HG03521 (cell line): ENCODE data around the gene PHF21A.

Experiments used
- ATAC-seq: cut with Tn5 transposase; IDR thresholded peaks from one replicate; pipeline ENCODE4 v1.9.1; 2021; ENCODE audit warnings: mild to moderate bottlenecking, moderate library complexity; ENCODE audit not compliant: unreplicated experiment

The PHF21A gene

GRCh38 chr11:46075928-46076327 lies 45.3 kb downstream of the PHF21A start:
- ATAC-seq = no peak

- no peak for ATAC-seq
Measured at GRCh38 chr11:46075168-46075567, 46.1 kb downstream of the PHF21A start.

GRCh38 chr11:46073632-46074031 lies 47.6 kb downstream of the PHF21A start:
- ATAC-seq = no peak

GRCh38 chr11:46072172-46072964 lies 48.9 kb downstream of the PHF21A start:
- ATAC-seq = no peak

- no peak for ATAC-seq
Measured at GRCh38 chr11:46071091-46071490, 50.2 kb downstream of the PHF21A start.

GRCh38 chr11:46069595-46069994 lies 51.7 kb downstream of the PHF21A start:
- ATAC-seq = no peak

GRCh38 chr11:46066335-46066734 lies 54.9 kb downstream of the PHF21A start:
- no peak for ATAC-seq

- ATAC-seq = no peak
Measured at GRCh38 chr11:46065681-46066080, 55.6 kb downstream of the PHF21A start.

- no peak for ATAC-seq
Measured at GRCh38 chr11:46064221-46064620, 57.0 kb downstream of the PHF21A start.

GRCh38 chr11:46063138-46063537 lies 58.1 kb downstream of the PHF21A start:
- no peak for ATAC-seq

GRCh38 chr11:46060013-46060412 lies 61.2 kb downstream of the PHF21A start:
- ATAC-seq = no peak

GRCh38 chr11:46057489-46057888 lies 63.8 kb downstream of the PHF21A start:
- no peak for ATAC-seq

GRCh38 chr11:46055371-46055770 lies 65.9 kb downstream of the PHF21A start:
- no peak for ATAC-seq

- ATAC-seq = no peak
Measured at GRCh38 chr11:46051102-46051501, 70.2 kb downstream of the PHF21A start.

GRCh38 chr11:46050662-46051061 lies 70.6 kb downstream of the PHF21A start:
- ATAC-seq = no peak

- no peak for ATAC-seq
Measured at GRCh38 chr11:46050003-46050461, 71.2 kb downstream of the PHF21A start.

GRCh38 chr11:46049325-46049897 lies 71.8 kb downstream of the PHF21A start:
- no peak for ATAC-seq

GRCh38 chr11:46048198-46048597 lies 73.1 kb downstream of the PHF21A start:
- no peak for ATAC-seq

- no peak for ATAC-seq
Measured at GRCh38 chr11:46047520-46047919, 73.7 kb downstream of the PHF21A start.

- no peak for ATAC-seq
Measured at GRCh38 chr11:46045811-46046210, 75.4 kb downstream of the PHF21A start.

GRCh38 chr11:46044601-46045000 lies 76.7 kb downstream of the PHF21A start:
- ATAC-seq = no peak

- ATAC-seq = no peak
Measured at GRCh38 chr11:46039990-46040389, 81.3 kb downstream of the PHF21A start.
